ENCODE data around the gene GNAI3.

GRCh38 chr1:109621379-109622136 lies 73.1 kb downstream of the GNAI3 start:
- no peak for TF ChIP-seq CTCF (IDR thresholded peaks at IDR 0.05; ENCODE audit: poor library complexity, severe bottlenecking)
- TF ChIP-seq EZH2 (IDR thresholded peaks at IDR 0.05; ENCODE audit: borderline replicate concordance, insufficient read depth, low read length, poor library complexity, severe bottlenecking): no peak
- TF ChIP-seq EP300 (conservative IDR thresholded peaks at IDR 0.05; ENCODE audit: poor library complexity, severe bottlenecking): no peak
- no peak for TF ChIP-seq RAD21 (conservative IDR thresholded peaks at IDR 0.05)
- no peak for TF ChIP-seq REST (IDR thresholded peaks at IDR 0.05; ENCODE audit: borderline replicate concordance)
- TF ChIP-seq POLR2AphosphoS5 (IDR thresholded peaks at IDR 0.05): no peak
- no peak for TF ChIP-seq TAF1 (IDR thresholded peaks at IDR 0.05; ENCODE audit: low read depth)
- TF ChIP-seq SMC3 (conservative IDR thresholded peaks at IDR 0.05; ENCODE audit: poor library complexity): no peak

Measured in neural cell (in vitro differentiated cells).